H1 (cell line): ENCODE results near the gene TCF7L2. TPM values are rescaled to one million over a fixed set of nuclear protein-coding genes. Genes with fewer than 3 reads are reported as not detected.

Source experiments
- CTCF ChIA-PET: fragments of 300-600 bp; sonication (Branson Sonifier 250); formaldehyde crosslinking; loops from one replicate; lab custom pipeline; 2021; ENCODE audit not compliant: partially characterized antibody; lab: Charles Lee
- POLR2A ChIA-PET: fragments of 300-600 bp; sonication (Branson Sonifier 250); formaldehyde crosslinking; loops from one replicate; lab custom pipeline; 2021; ENCODE audit warnings: inconsistent platforms; ENCODE audit not compliant: partially characterized antibody; lab: Charles Lee
- DNase-seq, 2 experiments: peaks; one replicate each; pipeline versions ENCODE4 v3.0.0 to v3.0.0-alpha.2; 2010 to 2022; ENCODE audit warnings: low spot score in 2 of 2, low read depth in 1 of 2, mixed read lengths in 1 of 2
- FAIRE-seq: peaks from 2 replicates; lab custom pipeline; 2011; peaks lifted over from hg19 to GRCh38; lab: Jason Lieb, UNC
- H2AFZ ChIP-seq: 2 replicates; pipeline ENCODE4 v1.8.1; 2012; ENCODE audit warnings: low read length, inconsistent platforms
- H2AK5ac ChIP-seq: 2 replicates; pipeline ENCODE4 v1.6.1; 2013; ENCODE audit warnings: low read depth, low read length
- H2BK120ac ChIP-seq: replicated peaks from 2 replicates; pipeline ENCODE3; 2013; ENCODE audit warnings: low read depth, low read length, inconsistent platforms
- H2BK12ac ChIP-seq: 2 replicates; pipeline ENCODE4 v1.6.1; 2013; ENCODE audit warnings: low read depth, low read length
- H2BK15ac ChIP-seq: 2 replicates; pipeline ENCODE4 v1.6.1; 2013; ENCODE audit warnings: low read length
- H2BK20ac ChIP-seq: 2 replicates; pipeline ENCODE4 v1.6.1; 2013; ENCODE audit warnings: low read length
- H2BK5ac ChIP-seq: 2 replicates; pipeline ENCODE4 v1.6.1; 2013; ENCODE audit warnings: low read depth, low read length
- H3K14ac ChIP-seq: 2 replicates; pipeline ENCODE4 v1.6.1; 2013; ENCODE audit warnings: inconsistent platforms; ENCODE audit not compliant: insufficient read length
- H3K18ac ChIP-seq: 2 replicates; pipeline ENCODE4 v1.6.1; 2013; ENCODE audit warnings: low read length; ENCODE audit errors: extremely low read depth
- H3K23ac ChIP-seq: 2 replicates; pipeline ENCODE4 v1.6.1; 2013; ENCODE audit warnings: inconsistent platforms; ENCODE audit not compliant: insufficient read length
- H3K23me2 ChIP-seq: 2 replicates; pipeline ENCODE4 v1.6.1; 2013; ENCODE audit warnings: low read depth, low read length
- H3K27ac ChIP-seq: 2 replicates; pipeline ENCODE4 v1.6.1; 2011; ENCODE audit warnings: low read depth, low read length, inconsistent platforms
- H3K27me3 ChIP-seq, 4 experiments: replicated peaks in 1 of 4; 1 replicate in 1 of 4; 2 replicates in 3 of 4; pipeline versions ENCODE4 v1.6.1 to v1.8.1; 2011 to 2013; ENCODE audit warnings: low read length in 3 of 4, mild to moderate bottlenecking in 3 of 4, inconsistent platforms in 2 of 4, mixed read lengths in 2 of 4, moderate library complexity in 1 of 4; ENCODE audit not compliant: control insufficient read depth in 3 of 4, insufficient read depth in 3 of 4; ENCODE audit errors: extremely low read depth in 1 of 4
- H3K36me3 ChIP-seq, 4 experiments: 2 replicates each; pipeline versions ENCODE4 v1.6.1 to v1.8.1; 2011 to 2013; ENCODE audit warnings: mild to moderate bottlenecking in 4 of 4, low read length in 3 of 4, moderate library complexity in 2 of 4, control low read depth in 1 of 4, inconsistent platforms in 1 of 4; ENCODE audit not compliant: insufficient read depth in 4 of 4, control insufficient read depth in 2 of 4
- H3K4ac ChIP-seq: replicated peaks from 2 replicates; pipeline ENCODE3; 2013; ENCODE audit warnings: low read length, low read depth, mixed read lengths, inconsistent platforms; ENCODE audit not compliant: insufficient read length
- H3K4me1 ChIP-seq, 4 experiments: replicated peaks in 1 of 4; 1 replicate in 1 of 4; 2 replicates in 3 of 4; pipeline versions ENCODE4 v1.6.1 to v1.8.1; 2011 to 2013; ENCODE audit warnings: low read length in 3 of 4, inconsistent platforms in 2 of 4, mixed read lengths in 1 of 4; ENCODE audit not compliant: insufficient read depth in 4 of 4, control insufficient read depth in 3 of 4
- H3K4me2 ChIP-seq, 2 experiments: 2 replicates each; pipeline versions ENCODE4 v1.6.1 to v1.8.1; 2011 to 2013; ENCODE audit warnings: low read depth in 2 of 2, low read length in 2 of 2, control low read depth in 1 of 2, inconsistent platforms in 1 of 2, mild to moderate bottlenecking in 1 of 2; ENCODE audit not compliant: insufficient read depth in 1 of 2
- H3K4me3 ChIP-seq, 4 experiments: fragments of 200-600, 300-600 bp in 1 of 4; sonication (generic), shearing (Covaris generic), sonication (Bioruptor Twin) in 1 of 4; 2 replicates each; pipeline versions ENCODE4 v1.5.1 to v1.8.1; 2011 to 2016; ENCODE audit warnings: low read length in 4 of 4, low read depth in 3 of 4, control low read depth in 2 of 4, inconsistent platforms in 2 of 4, mild to moderate bottlenecking in 2 of 4, mixed read lengths in 1 of 4, moderate library complexity in 1 of 4; ENCODE audit not compliant: insufficient read depth in 2 of 4; ENCODE audit errors: extremely low read depth in 1 of 4
- H3K56ac ChIP-seq: replicated peaks from 2 replicates; pipeline ENCODE3; 2013; ENCODE audit warnings: low read depth, mild to moderate bottlenecking, mixed read lengths, low read length, inconsistent platforms; ENCODE audit not compliant: insufficient read length
- H3K79me1 ChIP-seq: 2 replicates; pipeline ENCODE4 v1.6.1; 2013; ENCODE audit warnings: low read depth, low read length, control low read depth
- H3K79me2 ChIP-seq, 2 experiments: 2 replicates each; pipeline versions ENCODE4 v1.6.1 to v1.8.1; 2012 to 2013; ENCODE audit warnings: low read length in 2 of 2, mild to moderate bottlenecking in 2 of 2, inconsistent platforms in 1 of 2; ENCODE audit not compliant: insufficient read depth in 2 of 2, control insufficient read depth in 1 of 2
- H3K9ac ChIP-seq, 4 experiments: replicated peaks in 1 of 4; 1 replicate in 1 of 4; 2 replicates in 3 of 4; pipeline versions ENCODE4 v1.6.1 to v1.8.1; 2011 to 2013; ENCODE audit warnings: low read depth in 3 of 4, low read length in 3 of 4, control low read depth in 2 of 4, mild to moderate bottlenecking in 2 of 4, moderate library complexity in 2 of 4, inconsistent platforms in 1 of 4; ENCODE audit errors: extremely low read depth in 1 of 4
- H3K9me3 ChIP-seq, 2 experiments: 2 replicates each; pipeline versions ENCODE4 v1.6.1 to v1.8.1; 2012 to 2013; ENCODE audit warnings: mild to moderate bottlenecking in 2 of 2, moderate library complexity in 2 of 2, control low read depth in 1 of 2, inconsistent platforms in 1 of 2, low read depth in 1 of 2, low read length in 1 of 2, mixed read lengths in 1 of 2; ENCODE audit not compliant: insufficient read depth in 2 of 2
- H4K20me1 ChIP-seq, 2 experiments: replicated peaks in 1 of 2; 2 replicates each; pipeline versions ENCODE3 to v1.8.1; 2011 to 2013; ENCODE audit warnings: inconsistent platforms in 2 of 2, low read length in 2 of 2, mild to moderate bottlenecking in 1 of 2; ENCODE audit not compliant: insufficient read depth in 2 of 2, control insufficient read depth in 1 of 2
- H4K5ac ChIP-seq: 2 replicates; pipeline ENCODE4 v1.6.1; 2013; ENCODE audit warnings: low read length, low read depth, mixed read lengths, inconsistent platforms; ENCODE audit not compliant: insufficient read length
- H4K8ac ChIP-seq: 2 replicates; pipeline ENCODE4 v1.8.0; 2013; ENCODE audit warnings: mild to moderate bottlenecking, moderate library complexity, low read length, inconsistent platforms; ENCODE audit not compliant: insufficient read depth; ENCODE audit errors: extremely low read depth
- H4K91ac ChIP-seq: replicated peaks from 2 replicates; pipeline ENCODE3; 2013; ENCODE audit warnings: low read length, mixed read lengths, inconsistent platforms; ENCODE audit not compliant: insufficient read length
- BCL11A ChIP-seq, 2 experiments: IDR thresholded peaks; one replicate each; pipeline ENCODE4 v1.6.1; 2011; ENCODE audit warnings: low read depth in 2 of 2, low read length in 2 of 2, mild to moderate bottlenecking in 2 of 2
- CTCF ChIP-seq, 3 experiments: IDR thresholded peaks; 1 replicate in 2 of 3; 2 replicates in 1 of 3; pipeline versions ENCODE4 v1.5.1 to v1.6.1; 2011; ENCODE audit warnings: low read length in 3 of 3, mild to moderate bottlenecking in 3 of 3, inconsistent platforms in 2 of 3, low read depth in 1 of 3, moderate library complexity in 1 of 3; ENCODE audit not compliant: insufficient read depth in 1 of 3; ENCODE audit errors: control extremely low read depth in 1 of 3
- FOSL1 ChIP-seq: IDR thresholded peaks from 2 replicates; pipeline ENCODE4 v1.6.1; 2011; ENCODE audit warnings: mild to moderate bottlenecking, low read depth, low read length, moderate library complexity; ENCODE audit not compliant: insufficient read depth
- JUN ChIP-seq: IDR thresholded peaks from 2 replicates; pipeline ENCODE4 v1.6.1; 2011; ENCODE audit warnings: low read depth, mild to moderate bottlenecking, improper control_type of control experiment, low read length
- NRF1 ChIP-seq: IDR thresholded peaks from 2 replicates; pipeline ENCODE4 v1.6.1; 2011; ENCODE audit warnings: mild to moderate bottlenecking, low read depth, low read length, improper control_type of control experiment
- RAD21 ChIP-seq, 2 experiments: IDR thresholded peaks in 1 of 2; conservative IDR thresholded peaks in 1 of 2; 2 replicates each; pipeline ENCODE4 v1.6.1; 2011; ENCODE audit warnings: low read depth in 2 of 2, low read length in 2 of 2, improper control_type of control experiment in 1 of 2, inconsistent platforms in 1 of 2, mild to moderate bottlenecking in 1 of 2, moderate library complexity in 1 of 2
- TAF7 ChIP-seq: optimal IDR thresholded peaks from 2 replicates; pipeline ENCODE3; 2011; ENCODE audit warnings: low read depth, mild to moderate bottlenecking, inconsistent platforms, low read length, moderate library complexity, borderline replicate concordance
- TBP ChIP-seq: IDR thresholded peaks from 2 replicates; pipeline ENCODE4 v1.6.1; 2011; ENCODE audit warnings: low read depth, low read length, improper control_type of control experiment
- WGBS, 2 experiments: shearing (Covaris generic) in 1 of 2; methylation state at CpG; one replicate each; pipeline versions ENCODE4 v1.1.6 to v1.1.7; 2013 to 2015; ENCODE audit warnings: low lambda C conversion rate in 2 of 2, mixed read lengths in 2 of 2, inconsistent platforms in 1 of 2, low coverage in 1 of 2, missing lambda C conversion rate in 1 of 2; ENCODE audit not compliant: insufficient replicate concordance in 2 of 2, insufficient coverage in 1 of 2, insufficient read length in 1 of 2; ENCODE audit errors: extremely low coverage in 1 of 2, missing lambda C conversion rate in 1 of 2; 5-methylcytosine and 5-hydroxymethylcytosine counted together
- polyA plus RNA-seq, 7 experiments: library from polyadenylated mRNA; depleted of rRNA in 3 of 7; stranded (reverse) in 5 of 7; unstranded in 2 of 7; fragments of >200 nt in 5 of 7; fragments of 200-250 nt in 2 of 7; gene quantifications; 1 replicate in 5 of 7; 2 replicates in 1 of 7; 4 replicates in 1 of 7; pipeline versions ENCODE4 v1.2.1 to v1.2.3, GENCODE V29; 2011 to 2013; ENCODE audit warnings: missing spikeins in 2 of 7, mixed read lengths in 2 of 7
- total RNA-seq: library from RNA; stranded (reverse); fragmentation: NEBNext Ultra II Directional; extraction: Animal tissue kit (Norgen Biotek cat#: 25700); gene quantifications from 2 replicates; pipeline ENCODE4 v1.2.1, GENCODE V29; 2021

Gene TCF7L2
- total and polyA plus RNA-seq, 2 of the 8 experiments (the other 6 are each of a cell fraction or from before 2014, with no cell fraction given): 33.9 to 67.3 TPM

DNA sequence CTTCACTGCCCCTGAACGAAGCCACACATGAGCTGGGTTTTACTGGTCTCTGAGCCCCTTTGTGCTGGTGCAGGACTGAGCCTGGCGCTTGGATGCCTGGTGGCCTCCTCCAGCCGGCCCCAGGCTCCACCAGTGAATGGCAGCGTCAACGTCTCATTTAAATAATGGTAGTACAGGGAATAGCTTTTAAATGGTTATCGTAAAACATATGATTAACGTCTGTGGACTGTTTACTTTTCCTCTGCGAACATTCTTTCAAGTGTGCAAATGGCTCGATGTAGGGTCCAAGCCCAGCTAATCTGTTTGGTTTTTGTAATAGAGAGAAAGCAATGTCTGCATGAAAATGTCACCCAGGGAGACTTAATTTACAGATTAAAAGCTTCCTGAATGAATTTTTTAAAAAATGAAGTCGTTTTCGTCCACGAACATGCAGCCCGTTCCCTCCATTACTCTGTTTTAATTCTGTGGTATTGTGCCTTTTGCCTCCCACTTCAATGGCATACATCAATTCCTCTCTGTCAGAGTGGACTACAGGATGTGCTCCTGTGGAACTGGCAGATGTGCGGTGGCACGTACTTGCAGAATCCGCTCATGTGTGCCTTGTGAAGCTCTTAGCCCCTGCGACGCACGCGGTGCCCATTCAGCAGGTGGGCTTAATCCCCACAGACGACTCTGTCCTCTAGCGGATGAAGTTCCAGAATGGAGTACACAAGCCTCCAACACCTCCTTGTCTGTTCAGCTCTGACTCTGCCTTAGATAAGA is 192.7 kb downstream of the TCF7L2 start:
- H3K9me3 ChIP-seq: no peaks in the 10 kb centered on the region
- no peak overlapping the region for H3K9ac ChIP-seq
- no peak overlapping the region for H2BK15ac ChIP-seq
- peaks cover 8% of the 10 kb centered on the region for H3K79me1 ChIP-seq
- H2BK5ac ChIP-seq: no peak overlapping the region
- H2AK5ac ChIP-seq: no peak overlapping the region
- H3K23me2 ChIP-seq: no peaks in the 10 kb centered on the region; the same call in 1 of the 2 replicates
- no peak overlapping the region for H3K14ac ChIP-seq
- no peak overlapping the region for H3K27ac ChIP-seq
- no peak overlapping the region for H3K18ac ChIP-seq
- H3K23ac ChIP-seq: no peak overlapping the region
- peaks cover 16 to 72% (median 42%) of the 10 kb centered on the region in 4 experiments for H3K36me3 ChIP-seq
- peaks cover 5 to 21% (median 13%) of the 10 kb centered on the region in 4 experiments for H3K4me1 ChIP-seq
- no peak overlapping the region for H2BK120ac ChIP-seq
- H2BK12ac ChIP-seq: no peak overlapping the region
- no peak overlapping the region for H4K8ac ChIP-seq
- H4K91ac ChIP-seq: no peak overlapping the region
- CTCF ChIA-PET: interaction anchor here (0.6 to 1.9 kb wide), 7 partner anchors 9 to 679 kb away, joined by 3 to 9 read pairs (median 3); no protein-coding TSS in a partner anchor
- POLR2A ChIA-PET: interaction anchor here (1.1 kb wide), 1 partner anchor 10 kb away, joined by 3 read pairs; no protein-coding TSS in a partner anchor
- FAIRE-seq (no peak), DNase-seq (no peak)
- H2AFZ ChIP-seq: no peak overlapping the region
- H2BK20ac ChIP-seq: no peak overlapping the region
- no peak overlapping the region for H4K5ac ChIP-seq
- peaks cover 3 to 4% of the 10 kb centered on the region in 2 experiments for H4K20me1 ChIP-seq
- H3K79me2 ChIP-seq: peaks cover 0 to 47% of the 10 kb centered on the region in 2 experiments; a peak in 3 of 4 replicates
- no peak overlapping the region for H3K4me2 ChIP-seq
- WGBS, 2 experiments: 92% methylated on average over 22 of the region's 22 CpGs; no CpG with 5 or more reads in 1 of the 2 experiments
- no peak overlapping the region for H3K4me3 ChIP-seq
- H3K27me3 ChIP-seq: no peaks in the 10 kb centered on the region
- no peak overlapping the region for H3K56ac ChIP-seq
- no peak overlapping the region for H3K4ac ChIP-seq
- no peak for TF ChIP-seq BCL11A (IDR thresholded peaks at IDR 0.05; ENCODE audit: low read depth in 2 of 2, low read length in 2 of 2)
- TF ChIP-seq CTCF (IDR thresholded peaks at IDR 0.05; ENCODE audit: control extremely low read depth in 1 of 3, insufficient read depth in 1 of 3, low read depth in 1 of 3, low read length in 3 of 3): no peak
- no peak for TF ChIP-seq JUN
- no peak for TF ChIP-seq RAD21 (IDR thresholded peaks at IDR 0.05 in 1 of 2, conservative IDR thresholded peaks at IDR 0.05 in 1 of 2; ENCODE audit: low read depth in 2 of 2, low read length in 2 of 2)
- no peak for TF ChIP-seq TBP
- TF ChIP-seq NRF1: no peak
- TF ChIP-seq FOSL1: no peak
- TF ChIP-seq TAF7: no peak
